H9 (cell line): Measurements from ENCODE around the gene MAP3K2. TPM values are rescaled to one million over a fixed set of nuclear protein-coding genes. Genes with fewer than 3 reads are reported as not detected.

Source experiments
- DNase-seq: peaks from one replicate; pipeline ENCODE4 v3.0.0-alpha.2; 2017
- H2AFZ ChIP-seq: one replicate; pipeline ENCODE4 v1.6.1; 2013; ENCODE audit warnings: mild to moderate bottlenecking, low read length, control low read depth, moderate library complexity
- H2AK5ac ChIP-seq: 2 replicates; pipeline ENCODE4 v1.6.1; 2013; ENCODE audit warnings: low read length, control low read depth, mixed read lengths; ENCODE audit not compliant: insufficient read length
- H2BK120ac ChIP-seq: one replicate; pipeline ENCODE4 v1.6.1; 2013; ENCODE audit warnings: low read depth, mild to moderate bottlenecking, low read length, control low read depth, inconsistent platforms; ENCODE audit not compliant: poor library complexity, severe bottlenecking
- H2BK12ac ChIP-seq: 2 replicates; pipeline ENCODE4 v1.6.1; 2013; ENCODE audit warnings: low read length, control low read depth, mixed read lengths, low read depth; ENCODE audit not compliant: insufficient read length
- H2BK15ac ChIP-seq: 2 replicates; pipeline ENCODE4 v1.6.1; 2013; ENCODE audit warnings: low read depth, low read length, control low read depth
- H2BK20ac ChIP-seq: one replicate; pipeline ENCODE4 v1.6.1; 2013; ENCODE audit warnings: low read depth, mild to moderate bottlenecking, low read length, control low read depth, inconsistent platforms; ENCODE audit not compliant: poor library complexity, severe bottlenecking
- H2BK5ac ChIP-seq: 2 replicates; pipeline ENCODE4 v1.6.1; 2013; ENCODE audit warnings: low read length, control low read depth, mixed read lengths; ENCODE audit not compliant: insufficient read length
- H3K14ac ChIP-seq: 2 replicates; pipeline ENCODE4 v1.6.1; 2013; ENCODE audit warnings: low read length, control low read depth; ENCODE audit not compliant: insufficient read depth
- H3K18ac ChIP-seq: 2 replicates; pipeline ENCODE4 v1.6.1; 2013; ENCODE audit warnings: low read depth, mild to moderate bottlenecking, mixed read lengths, low read length, control low read depth; ENCODE audit not compliant: insufficient read length
- H3K23ac ChIP-seq: 2 replicates; pipeline ENCODE4 v1.6.1; 2013; ENCODE audit warnings: low read length, control low read depth, mixed read lengths, low read depth; ENCODE audit not compliant: insufficient read length
- H3K23me2 ChIP-seq: 2 replicates; pipeline ENCODE4 v1.6.1; 2013; ENCODE audit warnings: low read depth, mild to moderate bottlenecking, mixed read lengths, low read length, control low read depth; ENCODE audit not compliant: insufficient read length, poor library complexity, severe bottlenecking
- H3K27ac ChIP-seq: 2 replicates; pipeline ENCODE4 v1.5.1; 2013; ENCODE audit warnings: low read length, control low read depth, mixed read lengths, low read depth; ENCODE audit not compliant: insufficient read length
- H3K27me3 ChIP-seq: 2 replicates; pipeline ENCODE4 v1.6.1; 2013; ENCODE audit warnings: low read length, control low read depth, inconsistent platforms; ENCODE audit not compliant: insufficient read depth
- H3K4ac ChIP-seq: 2 replicates; pipeline ENCODE4 v1.6.1; 2013; ENCODE audit warnings: low read depth, mild to moderate bottlenecking, control low read depth, inconsistent platforms, low read length, moderate library complexity
- H3K4me1 ChIP-seq: 2 replicates; pipeline ENCODE4 v1.6.1; 2013; ENCODE audit warnings: low read length, control low read depth, inconsistent platforms; ENCODE audit not compliant: insufficient read depth
- H3K4me2 ChIP-seq: 2 replicates; pipeline ENCODE4 v1.6.1; 2013; ENCODE audit warnings: low read length, control low read depth, mixed read lengths; ENCODE audit not compliant: insufficient read length, insufficient read depth
- H3K56ac ChIP-seq: 2 replicates; pipeline ENCODE4 v1.6.1; 2013; ENCODE audit warnings: low read depth, mild to moderate bottlenecking, mixed read lengths, low read length, control low read depth; ENCODE audit not compliant: insufficient read length
- H3K79me1 ChIP-seq: 2 replicates; pipeline ENCODE4 v1.6.1; 2013; ENCODE audit warnings: low read depth, mild to moderate bottlenecking, moderate library complexity, low read length, control low read depth, inconsistent platforms; ENCODE audit not compliant: insufficient read depth, poor library complexity, severe bottlenecking
- H3K79me2 ChIP-seq: 2 replicates; pipeline ENCODE4 v1.6.1; 2013; ENCODE audit warnings: low read length, control low read depth, inconsistent platforms; ENCODE audit not compliant: insufficient read depth
- H3K9ac ChIP-seq: 2 replicates; pipeline ENCODE4 v1.6.1; 2013; ENCODE audit warnings: low read length, control low read depth, mixed read lengths; ENCODE audit not compliant: insufficient read length; ENCODE audit errors: extremely low read depth
- H3K9me3 ChIP-seq: one replicate; pipeline ENCODE4 v1.6.1; 2013; ENCODE audit warnings: low read depth, low read length, inconsistent platforms; ENCODE audit not compliant: control insufficient read depth
- H3T11ph ChIP-seq: one replicate; pipeline ENCODE4 v1.6.1; 2013; ENCODE audit warnings: mild to moderate bottlenecking, low read length, control low read depth, inconsistent platforms
- H4K20me1 ChIP-seq: one replicate; pipeline ENCODE4 v1.6.1; 2013; ENCODE audit not compliant: control insufficient read depth, insufficient read length, insufficient read depth
- H4K5ac ChIP-seq: 2 replicates; pipeline ENCODE4 v1.6.1; 2013; ENCODE audit warnings: low read depth, mild to moderate bottlenecking, mixed read lengths, low read length, control low read depth; ENCODE audit not compliant: insufficient read length
- H4K8ac ChIP-seq: replicated peaks from 2 replicates; pipeline ENCODE4 v1.6.1; 2013; ENCODE audit warnings: low read length, control low read depth, mixed read lengths, low read depth; ENCODE audit not compliant: insufficient read length
- H4K91ac ChIP-seq: 2 replicates; pipeline ENCODE4 v1.6.1; 2013; ENCODE audit warnings: low read depth, mild to moderate bottlenecking, moderate library complexity, mixed read lengths, low read length, control low read depth; ENCODE audit not compliant: insufficient read length
- H3K27ac Mint-ChIP-seq, 3 experiments: 2 replicates in 2 of 3; 3 replicates in 1 of 3; pipeline ENCODE4 v1.8.0; 2020 to 2021; ENCODE audit warnings: mixed read lengths in 3 of 3, mild to moderate bottlenecking in 1 of 3, moderate library complexity in 1 of 3
- H3K27me3 Mint-ChIP-seq: 2 replicates; pipeline ENCODE4 v1.8.0; 2021; ENCODE audit warnings: low read depth, mild to moderate bottlenecking, moderate library complexity, mixed read lengths
- H3K36me3 Mint-ChIP-seq, 3 experiments: 2 replicates in 2 of 3; 3 replicates in 1 of 3; pipeline ENCODE4 v1.8.0; 2020 to 2021; ENCODE audit warnings: low read depth in 3 of 3, mixed read lengths in 3 of 3; ENCODE audit not compliant: insufficient read depth in 1 of 3
- H3K4me1 Mint-ChIP-seq, 2 experiments: 2 replicates each; pipeline ENCODE4 v1.8.0; 2020; ENCODE audit warnings: mixed read lengths in 2 of 2
- H3K4me3 Mint-ChIP-seq, 2 experiments: 2 replicates in 1 of 2; 3 replicates in 1 of 2; pipeline ENCODE4 v1.8.0; 2020 to 2021; ENCODE audit warnings: mild to moderate bottlenecking in 2 of 2, mixed read lengths in 2 of 2, moderate library complexity in 1 of 2
- H3K9me3 Mint-ChIP-seq, 2 experiments: 2 replicates in 1 of 2; 3 replicates in 1 of 2; pipeline ENCODE4 v1.8.0; 2020; ENCODE audit warnings: mild to moderate bottlenecking in 2 of 2, mixed read lengths in 2 of 2, moderate library complexity in 1 of 2
- CTCF ChIP-seq: fragments of 200-600 bp; sonication (generic); conservative IDR thresholded peaks from 3 replicates; pipeline ENCODE4 v1.8.0; 2021; ENCODE audit warnings: antibody characterized with exemption, mild to moderate bottlenecking
- WGBS: extraction: QIAGEN DNeasy Blood & Tissue Kit; methylation state at CpG from one replicate; pipeline ENCODE4 v1.1.7; 2013; ENCODE audit warnings: missing lambda C conversion rate, low lambda C conversion rate, mixed read lengths; ENCODE audit not compliant: insufficient read length; ENCODE audit errors: extremely low coverage; 5-methylcytosine and 5-hydroxymethylcytosine counted together
- total RNA-seq: library from RNA; stranded (reverse); gene quantifications from 2 replicates; pipeline ENCODE4 v1.2.1, GENCODE V29; 2021

MAP3K2 gene
- total RNA-seq, 1 experiment from 2014 or later: 25.8 TPM

- Mint-ChIP-seq H3K36me3 (no peaks in the 10 kb centered on the region), H3K27ac (no peak overlapping the region)
- H2AFZ ChIP-seq: no peak overlapping the region
Measured at GRCh38 chr2:127423478-127423843, 35.7 kb upstream of the MAP3K2 start.

More at GRCh38 chr2:127423478-127423843, 35.7 kb upstream of the MAP3K2 start:
- Mint-ChIP-seq H3K4me1 (peaks cover 12 to 17% of the 10 kb centered on the region in 2 experiments), H3K9me3 (peaks cover 0 to 2% of the 10 kb centered on the region in 2 experiments; a peak in 1 of 5 replicates), H3K4me3 (peak overlapping the region; percentile 63 to 84), H3K27me3 (peaks cover 58% of the 10 kb centered on the region)
- H3K14ac ChIP-seq: no peak overlapping the region; the same call in 1 of the 2 replicates
- H2BK12ac ChIP-seq: no peak overlapping the region
- TF ChIP-seq CTCF: no peak
- no peak overlapping the region for H3K4ac ChIP-seq
- no peak overlapping the region for H2BK15ac ChIP-seq
- no peaks in the 10 kb centered on the region for H4K20me1 ChIP-seq
- H2BK20ac ChIP-seq: no peak overlapping the region
- DNase-seq: no peak
- no peak overlapping the region for H3K27ac ChIP-seq
- no peak overlapping the region for H4K91ac ChIP-seq
- H3K79me2 ChIP-seq: no peaks in the 10 kb centered on the region
- H3K27me3 ChIP-seq: peaks cover 3% of the 10 kb centered on the region; the same call in 1 of the 2 replicates
- H3K4me2 ChIP-seq: peak overlapping the region; percentile 78
- no peaks in the 10 kb centered on the region for H3K4me1 ChIP-seq
- H3K18ac ChIP-seq: no peak overlapping the region
- WGBS: no CpG with 5 or more reads among the region's 29 CpGs
- H2BK5ac ChIP-seq: no peak overlapping the region
- H3K56ac ChIP-seq: no peak overlapping the region
- H3K23me2 ChIP-seq: peaks cover 10% of the 10 kb centered on the region
- no peak overlapping the region for H3K9ac ChIP-seq
- no peak overlapping the region for H2BK120ac ChIP-seq
- no peak overlapping the region for H4K8ac ChIP-seq
- no peak overlapping the region for H2AK5ac ChIP-seq
- H3T11ph ChIP-seq: no peak overlapping the region
- no peak overlapping the region for H3K23ac ChIP-seq
- H4K5ac ChIP-seq: no peak overlapping the region
- no peaks in the 10 kb centered on the region for H3K79me1 ChIP-seq
- H3K9me3 ChIP-seq: no peaks in the 10 kb centered on the region
